ES-I3 (cell line): ENCODE results near the gene GBA2.

Experiments
- H3K36me3 ChIP-seq: 2 replicates; pipeline ENCODE4 v1.6.1; 2013; ENCODE audit warnings: mild to moderate bottlenecking, low read length, control low read depth, moderate library complexity; ENCODE audit not compliant: insufficient read depth
- H3K4me1 ChIP-seq: 2 replicates; pipeline ENCODE4 v1.6.1; 2013; ENCODE audit warnings: mild to moderate bottlenecking, control low read depth, low read length; ENCODE audit not compliant: insufficient read depth
- H3K9ac ChIP-seq: 2 replicates; pipeline ENCODE4 v1.6.1; 2013; ENCODE audit warnings: low read depth, mild to moderate bottlenecking, low read length, moderate library complexity
- H3K9me3 ChIP-seq: 2 replicates; pipeline ENCODE4 v1.6.1; 2013; ENCODE audit warnings: mild to moderate bottlenecking, low read length, moderate library complexity; ENCODE audit not compliant: control insufficient read depth, insufficient read depth

GBA2 gene

GRCh38 chr9:35727676-35728040 is 21.4 kb downstream of the GBA2 start:
- H3K4me1 ChIP-seq, result peaks cover 40% of the 10 kb centered on the region
- no peaks in the 10 kb centered on the region for H3K9me3 ChIP-seq
- peak overlapping the region; percentile 34; the same call in 1 of the 2 replicates for H3K9ac ChIP-seq
- peaks cover 13% of the 10 kb centered on the region; the same call in 1 of the 2 replicates for H3K36me3 ChIP-seq

DNA sequence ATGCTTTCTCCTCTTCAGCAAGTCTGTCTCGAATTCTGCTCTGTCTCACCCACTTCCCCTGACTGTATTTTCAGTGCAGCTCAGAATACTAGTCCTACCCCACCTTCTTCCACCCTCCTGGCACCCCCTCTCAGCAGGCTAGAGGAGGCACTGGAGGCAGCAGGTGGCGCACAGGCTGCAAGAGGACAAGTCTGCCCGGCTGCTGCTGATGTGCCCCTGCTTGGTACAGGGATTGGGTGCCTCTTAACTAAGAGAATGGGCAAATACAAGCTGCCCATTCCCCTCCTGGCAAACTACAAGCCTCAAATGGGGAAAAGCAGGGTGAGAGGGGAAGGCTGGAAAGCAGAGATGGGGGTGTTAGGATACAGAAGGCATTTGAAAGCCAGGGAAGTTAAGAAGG is 22.1 kb downstream of the GBA2 start:
- peaks cover 40% of the 10 kb centered on the region for H3K4me1 ChIP-seq
- 0 out of 2 replicates have a peak overlapping the region, but pooled peaks have one; percentile 34 for H3K9ac ChIP-seq
- no peaks in the 10 kb centered on the region for H3K9me3 ChIP-seq
- peaks cover 18% of the 10 kb centered on the region for H3K36me3 ChIP-seq

GRCh38 chr9:35725362-35725761 is 23.7 kb downstream of the GBA2 start:
- Histone ChIP-seq H3K36me3 (peaks cover 25% of the 10 kb centered on the region), H3K4me1 (peaks cover 34% of the 10 kb centered on the region), H3K9me3 (no peaks in the 10 kb centered on the region), H3K9ac (no peak overlapping the region)

- H3K36me3 ChIP-seq, result peaks cover 35% of the 10 kb centered on the region
- H3K9ac ChIP-seq, result no peak overlapping the region
Observed at GRCh38 chr9:35723908-35724307, 25.1 kb downstream of the GBA2 start.

DNA sequence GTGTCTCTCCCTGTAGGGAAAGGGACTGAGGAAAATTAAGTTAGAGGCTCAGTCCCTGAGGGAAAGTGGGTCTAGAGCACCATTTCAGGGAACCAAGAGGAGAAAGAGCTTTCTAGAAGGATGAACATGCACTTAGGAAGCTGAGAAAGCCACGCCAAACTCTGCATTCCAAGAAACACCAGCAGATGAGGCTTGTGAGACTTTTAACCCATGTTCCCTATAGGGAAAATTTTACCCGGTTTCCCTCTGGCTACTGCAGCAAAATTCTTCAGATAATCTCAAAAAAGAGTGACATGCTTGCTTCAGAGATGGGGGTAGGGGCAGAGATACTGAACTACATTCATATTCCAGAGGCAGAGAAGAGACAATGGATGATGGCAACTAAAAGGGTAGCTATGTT is 25.6 kb downstream of the GBA2 start:
- Histone ChIP-seq H3K9me3 (no peaks in the 10 kb centered on the region), H3K4me1 (peaks cover 17% of the 10 kb centered on the region), H3K36me3 (peaks cover 39% of the 10 kb centered on the region), H3K9ac (no peak overlapping the region)

More at GRCh38 chr9:35723908-35724307, 25.1 kb downstream of the GBA2 start:
- H3K4me1 ChIP-seq, result peaks cover 22% of the 10 kb centered on the region
- H3K9me3 ChIP-seq, result no peaks in the 10 kb centered on the region

GRCh38 chr9:35719546-35719945 is 29.5 kb downstream of the GBA2 start:
- peaks cover 55% of the 10 kb centered on the region for H3K36me3 ChIP-seq
- H3K9ac ChIP-seq, result no peak overlapping the region
- no peaks in the 10 kb centered on the region for H3K9me3 ChIP-seq
- peaks cover 3% of the 10 kb centered on the region; the same call in 1 of the 2 replicates for H3K4me1 ChIP-seq

GRCh38 chr9:35718721-35719511 is 30.1 kb downstream of the GBA2 start:
- peaks cover 3% of the 10 kb centered on the region; the same call in 1 of the 2 replicates for H3K4me1 ChIP-seq
- no peak overlapping the region for H3K9ac ChIP-seq
- H3K36me3 ChIP-seq, result peaks cover 57% of the 10 kb centered on the region
- no peaks in the 10 kb centered on the region for H3K9me3 ChIP-seq

DNA sequence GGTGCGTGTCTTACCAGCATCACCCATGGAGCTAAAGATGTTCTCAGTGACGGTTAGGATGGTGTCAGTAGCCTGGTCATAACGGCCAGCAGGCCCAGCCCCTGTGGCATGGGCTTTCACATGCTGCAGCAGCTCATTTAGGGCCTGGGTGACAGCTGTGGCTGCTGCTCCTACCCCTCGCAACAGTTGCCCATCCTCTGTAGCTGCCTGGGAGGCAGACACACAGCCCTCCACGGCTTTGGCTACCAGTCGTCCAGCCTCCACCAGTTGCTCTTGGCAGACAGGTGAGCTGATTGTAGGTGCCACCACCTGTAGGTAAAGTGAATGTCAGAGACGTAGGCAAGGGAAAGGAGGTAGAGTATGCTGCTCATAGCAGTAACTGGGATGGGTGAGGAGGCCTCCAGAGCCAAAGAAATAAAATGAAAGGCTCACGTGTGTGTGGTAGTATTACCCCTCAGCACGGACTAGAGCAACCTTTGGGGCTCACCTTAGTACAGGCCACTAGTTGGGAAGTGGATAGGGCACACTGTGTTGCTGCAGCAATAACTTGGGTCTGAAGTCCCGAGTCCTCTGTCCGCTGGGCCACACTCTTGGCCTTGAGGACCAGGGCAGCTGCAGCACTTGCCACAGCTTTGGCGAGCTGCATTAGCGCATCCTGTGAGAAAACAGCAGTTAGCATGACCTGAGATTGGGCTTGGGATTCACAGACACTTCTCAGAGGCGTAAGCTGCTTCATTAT is 31.7 kb downstream of the GBA2 start:
- H3K36me3 ChIP-seq, result peaks cover 52% of the 10 kb centered on the region
- H3K4me1 ChIP-seq, result peaks cover 3% of the 10 kb centered on the region; the same call in 1 of the 2 replicates
- no peak overlapping the region for H3K9ac ChIP-seq
- H3K9me3 ChIP-seq, result no peaks in the 10 kb centered on the region

GRCh38 chr9:35716230-35716629 is 32.8 kb downstream of the GBA2 start:
- H3K9ac ChIP-seq, result no peak overlapping the region
- H3K4me1 ChIP-seq, result peaks cover 3% of the 10 kb centered on the region; the same call in 1 of the 2 replicates
- H3K36me3 ChIP-seq, result peaks cover 44% of the 10 kb centered on the region
- H3K9me3 ChIP-seq, result no peaks in the 10 kb centered on the region

- Histone ChIP-seq H3K9ac (no peak overlapping the region), H3K36me3 (peaks cover 49% of the 10 kb centered on the region), H3K9me3 (no peaks in the 10 kb centered on the region), H3K4me1 (peaks cover 3% of the 10 kb centered on the region; the same call in 1 of the 2 replicates)
Observed at GRCh38 chr9:35714579-35715252, 34.3 kb downstream of the GBA2 start.

DNA sequence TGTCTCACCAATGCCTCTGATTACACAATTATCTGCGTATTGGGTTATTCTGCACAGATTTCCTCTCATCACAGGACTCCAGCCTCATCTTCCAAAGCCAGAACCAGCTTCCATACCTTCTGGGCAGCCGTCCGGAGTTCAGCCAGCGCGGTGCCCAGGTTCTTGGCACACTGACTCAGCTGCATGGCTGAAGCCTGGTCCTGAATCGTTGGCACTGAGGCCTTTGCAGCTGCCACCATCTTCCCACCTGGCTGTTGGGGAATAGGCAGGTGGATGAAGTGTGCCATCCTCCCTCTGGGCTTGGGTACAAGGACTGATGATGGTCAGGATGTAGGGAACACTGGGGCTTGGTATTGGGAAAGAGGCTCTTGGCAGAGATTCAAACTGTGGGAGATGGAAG is 34.9 kb downstream of the GBA2 start:
- Histone ChIP-seq H3K9me3 (no peaks in the 10 kb centered on the region), H3K36me3 (peaks cover 44% of the 10 kb centered on the region), H3K9ac (no peak overlapping the region), H3K4me1 (peaks cover 3% of the 10 kb centered on the region; the same call in 1 of the 2 replicates)

GRCh38 chr9:35713578-35713977 is 35.5 kb downstream of the GBA2 start:
- Histone ChIP-seq H3K9me3 (no peaks in the 10 kb centered on the region), H3K4me1 (peaks cover 3% of the 10 kb centered on the region; the same call in 1 of the 2 replicates), H3K36me3 (peaks cover 45% of the 10 kb centered on the region), H3K9ac (no peak overlapping the region)

DNA sequence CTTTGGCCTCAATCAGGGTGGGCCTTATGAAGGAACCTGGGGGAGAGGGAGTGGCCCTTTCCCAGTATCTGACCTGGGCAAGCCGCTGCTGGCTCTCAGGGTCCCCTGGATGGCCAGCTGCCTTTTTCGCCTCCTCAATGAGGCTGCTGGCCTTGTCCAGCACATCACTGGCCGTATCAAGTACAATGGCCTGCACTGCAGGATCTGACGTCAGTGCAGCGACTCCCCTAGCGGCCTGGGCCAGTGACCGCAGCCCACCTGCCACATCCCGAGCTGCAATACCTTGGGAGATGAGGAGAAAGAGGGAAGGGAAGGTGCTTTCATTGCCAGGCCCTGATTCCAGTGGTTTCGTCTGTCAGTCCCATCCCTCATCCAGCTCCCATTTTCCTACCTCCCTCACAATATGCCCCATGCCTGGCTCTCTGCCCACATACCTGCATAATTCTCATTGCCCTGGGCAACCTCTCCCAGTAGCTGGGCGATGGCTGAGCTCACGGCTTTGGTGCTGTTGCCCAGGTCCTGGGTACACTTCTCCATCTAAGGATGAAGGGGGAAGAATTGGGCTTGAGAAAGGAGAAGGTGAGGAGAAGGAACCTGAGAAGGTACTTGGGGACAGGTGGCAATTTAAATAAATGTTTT is 36.1 kb downstream of the GBA2 start:
- Histone ChIP-seq H3K4me1 (peaks cover 3% of the 10 kb centered on the region; the same call in 1 of the 2 replicates), H3K9me3 (no peaks in the 10 kb centered on the region), H3K9ac (no peak overlapping the region), H3K36me3 (peaks cover 44% of the 10 kb centered on the region)
